IPS-11a (cell line): ENCODE results near the gene KRTAP5-10.
"Not testable (repeated sequence)": the region's sequence is repeated elsewhere in the genome, so short reads cannot be mapped to it uniquely, and the experiment has no call there.

Experiments
- H3K4me3 ChIP-seq: one replicate; pipeline ENCODE4 v1.5.1; 2013; ENCODE audit warnings: low read depth, low read length, control low read depth

KRTAP5-10 gene

GRCh38 chr11:71565263-71565662 lies at the start of gene KRTAP5-10:
Gene KRTAP5-10 (plus strand): TSS chr11:71565563. CDS start chr11:71565588, 25 bp downstream.
- H3K4me3 ChIP-seq = no peak within 1 kb of the TSS

- no peak overlapping the region for H3K4me3 ChIP-seq
Measured at GRCh38 chr11:71518506-71519471, 46.6 kb upstream of the KRTAP5-10 start.

GRCh38 chr11:71519546-71519945 lies 45.8 kb upstream of the KRTAP5-10 start:
- H3K4me3 ChIP-seq = no peak overlapping the region

- no peak overlapping the region for H3K4me3 ChIP-seq
Measured at GRCh38 chr11:71525188-71525937, 40.0 kb upstream of the KRTAP5-10 start.

GRCh38 chr11:71525938-71526495 lies 39.3 kb upstream of the KRTAP5-10 start:
- no peak overlapping the region for H3K4me3 ChIP-seq

GRCh38 chr11:71526796-71527575 lies 38.4 kb upstream of the KRTAP5-10 start, which contains the start of gene KRTAP5-7:
Gene KRTAP5-7 (plus strand): TSS chr11:71527267. CDS start chr11:71527301, 34 bp downstream.
- not testable (repeated sequence) for H3K4me3 ChIP-seq

- H3K4me3 ChIP-seq = no peak overlapping the region
Measured at GRCh38 chr11:71527576-71528210, 37.7 kb upstream of the KRTAP5-10 start.

GRCh38 chr11:71530602-71531001 lies 34.8 kb upstream of the KRTAP5-10 start:
- H3K4me3 ChIP-seq = no peak overlapping the region

GRCh38 chr11:71532036-71532610 lies 33.2 kb upstream of the KRTAP5-10 start:
- no peak overlapping the region for H3K4me3 ChIP-seq

GRCh38 chr11:71534711-71535608 lies 30.4 kb upstream of the KRTAP5-10 start:
- not testable (repeated sequence) for H3K4me3 ChIP-seq

- no peak overlapping the region for H3K4me3 ChIP-seq
Measured at GRCh38 chr11:71535825-71536224, 29.5 kb upstream of the KRTAP5-10 start.

- H3K4me3 ChIP-seq = no peak overlapping the region
Measured at GRCh38 chr11:71537537-71537936, 27.8 kb upstream of the KRTAP5-10 start.

GRCh38 chr11:71537977-71538665 lies 27.2 kb upstream of the KRTAP5-10 start, which contains the start of gene KRTAP5-8:
Gene KRTAP5-8 (plus strand): TSS chr11:71538025. CDS start chr11:71538056, 31 bp downstream.
- H3K4me3 ChIP-seq = not testable (repeated sequence)

GRCh38 chr11:71538666-71538990 lies 26.7 kb upstream of the KRTAP5-10 start:
- no peak overlapping the region for H3K4me3 ChIP-seq

GRCh38 chr11:71539017-71539416 lies 26.3 kb upstream of the KRTAP5-10 start:
- no peak overlapping the region for H3K4me3 ChIP-seq

- H3K4me3 ChIP-seq = not testable (repeated sequence)
Measured at GRCh38 chr11:71539971-71540370, 25.4 kb upstream of the KRTAP5-10 start.

- H3K4me3 ChIP-seq = not testable (repeated sequence)
Measured at GRCh38 chr11:71540521-71541304, 24.6 kb upstream of the KRTAP5-10 start.
